GM19099 (cell line): ENCODE data around the gene MRM2.

Source experiments
- POLR2A ChIP-seq: IDR thresholded peaks from 3 replicates; pipeline ENCODE4 v1.6.1; 2011; ENCODE audit warnings: low read depth; ENCODE audit not compliant: insufficient read length; ENCODE audit errors: extremely low read depth

Gene MRM2

GRCh38 chr7:2242541-2243429 is 780 bp upstream of the MRM2 start:
- TF ChIP-seq POLR2A = peak; percentile 29

- TF ChIP-seq POLR2A = no peak
Observed at GRCh38 chr7:2239242-2239641, 2.8 kb downstream of the MRM2 start.

DNA sequence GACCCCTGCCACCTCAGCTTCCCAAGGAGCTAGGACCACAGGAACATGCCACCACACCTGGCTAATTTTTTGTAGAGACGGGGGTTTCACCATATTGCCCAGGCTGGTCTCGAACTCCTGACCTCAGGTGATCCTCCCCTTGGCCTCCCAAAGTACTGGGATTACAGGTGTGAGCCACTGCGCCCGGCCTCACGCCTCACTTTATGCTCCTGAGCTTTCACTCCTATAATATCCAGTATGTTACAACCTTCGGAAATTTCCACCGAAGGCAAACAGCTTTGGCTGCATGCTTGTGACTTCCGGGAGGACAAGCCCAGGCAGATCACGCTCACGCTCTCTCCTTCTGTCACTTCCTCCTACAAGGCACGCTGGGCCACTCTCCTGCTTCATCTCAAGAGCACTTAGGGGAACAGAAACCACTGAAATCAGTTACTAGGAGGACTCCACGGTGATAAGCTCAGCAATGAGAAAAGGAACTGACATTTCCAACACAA is 4.8 kb downstream of the MRM2 start:
- peak; percentile 18 for TF ChIP-seq POLR2A

- no peak for TF ChIP-seq POLR2A
Observed at GRCh38 chr7:2233926-2234325, 8.1 kb downstream of the MRM2 start.

GRCh38 chr7:2232766-2233520 is 9.1 kb downstream of the MRM2 start, which contains the start of gene MAD1L1:
Gene MAD1L1, minus strand, starts transcription at chr7:2232945. Its CDS starts 2,812 bp downstream, at chr7:2230133.
- peak; percentile 85 for TF ChIP-seq POLR2A

GRCh38 chr7:2231992-2232765 is 9.8 kb downstream of the MRM2 start:
- no peak for TF ChIP-seq POLR2A

DNA sequence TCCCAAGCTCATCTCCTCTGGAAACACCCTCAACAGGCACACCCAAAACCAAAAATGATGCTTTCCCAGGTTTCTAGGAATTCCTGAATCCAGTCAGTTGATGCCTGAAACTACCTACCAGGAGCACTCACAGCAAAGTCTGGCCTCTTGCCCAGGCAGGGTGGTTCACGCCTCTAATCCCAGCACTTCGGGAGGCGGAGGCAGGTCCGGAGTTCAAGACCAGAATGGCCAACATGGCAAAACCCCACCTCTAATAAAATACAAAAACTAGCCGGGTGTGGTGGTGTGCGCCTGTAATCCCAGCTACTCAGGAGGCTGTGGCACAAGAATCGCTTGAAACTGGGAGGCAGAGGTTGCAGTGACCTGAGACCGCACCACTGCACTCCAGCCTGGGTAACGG is 11.1 kb downstream of the MRM2 start:
- no peak for TF ChIP-seq POLR2A

GRCh38 chr7:2230226-2230625 is 11.8 kb downstream of the MRM2 start:
- TF ChIP-seq POLR2A = no peak

- no peak for TF ChIP-seq POLR2A
Observed at GRCh38 chr7:2229467-2229866, 12.5 kb downstream of the MRM2 start.

DNA sequence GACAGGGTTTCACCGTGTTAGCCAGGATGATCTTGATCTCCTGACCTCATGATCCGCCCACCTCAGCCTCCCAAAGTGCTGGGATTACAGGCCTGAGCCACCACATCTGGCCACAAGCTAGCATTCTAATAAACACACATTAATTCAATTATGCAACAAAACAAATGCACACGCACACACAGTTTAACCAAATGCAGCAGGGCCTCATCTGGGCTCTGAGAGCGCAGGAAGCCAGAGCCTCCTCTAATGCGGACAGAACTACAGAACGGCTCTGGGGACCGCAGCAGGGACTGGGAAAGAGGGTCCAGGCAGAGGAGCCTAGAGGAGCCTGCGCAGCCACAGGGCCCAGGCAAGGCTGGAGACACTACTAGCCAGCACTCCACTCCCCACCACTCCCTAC is 13.1 kb downstream of the MRM2 start:
- TF ChIP-seq POLR2A = no peak

DNA sequence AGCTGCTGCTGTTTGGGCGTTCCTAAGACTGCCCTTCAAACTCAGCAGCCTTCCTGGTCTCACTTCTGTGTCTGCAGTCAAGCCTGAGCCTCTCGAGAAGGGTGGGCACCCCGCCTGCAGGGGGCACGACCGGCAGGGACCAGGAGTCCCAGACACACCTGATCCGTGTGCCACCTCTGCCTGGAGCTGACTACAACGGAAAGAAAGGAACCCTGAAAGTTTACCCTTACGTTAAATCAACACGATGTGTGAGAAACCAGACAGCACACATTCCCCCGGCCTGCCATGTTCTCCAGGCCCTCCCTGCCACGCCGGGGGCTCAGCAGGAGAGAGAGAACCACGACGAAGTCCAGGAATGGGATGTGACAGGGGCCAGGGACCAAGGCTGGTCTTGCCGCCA is 14.3 kb downstream of the MRM2 start:
- no peak for TF ChIP-seq POLR2A

GRCh38 chr7:2225830-2226229 is 16.2 kb downstream of the MRM2 start:
- no peak for TF ChIP-seq POLR2A

- TF ChIP-seq POLR2A = no peak
Observed at GRCh38 chr7:2225336-2225735, 16.7 kb downstream of the MRM2 start.

- TF ChIP-seq POLR2A = no peak
Observed at GRCh38 chr7:2224934-2225333, 17.1 kb downstream of the MRM2 start.

DNA sequence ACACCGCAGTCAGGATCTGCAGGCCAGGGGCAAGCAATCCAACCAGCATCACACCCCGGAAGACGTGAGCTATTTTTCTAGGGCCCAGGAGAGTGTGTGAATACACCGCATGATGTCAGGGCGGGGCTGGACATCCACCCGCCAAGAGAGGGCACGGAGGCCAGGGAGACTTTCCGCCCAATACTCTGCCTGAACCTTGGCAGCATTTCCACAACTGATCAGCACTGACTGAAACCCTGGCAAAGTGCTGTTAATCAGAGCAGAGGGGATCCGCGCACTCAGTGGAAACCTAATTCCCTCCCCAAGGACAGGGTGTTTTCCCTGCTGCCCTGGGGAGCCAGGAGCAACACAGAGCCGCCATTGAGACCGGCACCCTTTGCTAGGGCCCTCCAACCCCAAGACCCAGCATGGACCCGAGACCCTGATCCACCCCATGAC is 17.5 kb downstream of the MRM2 start:
- no peak for TF ChIP-seq POLR2A

DNA sequence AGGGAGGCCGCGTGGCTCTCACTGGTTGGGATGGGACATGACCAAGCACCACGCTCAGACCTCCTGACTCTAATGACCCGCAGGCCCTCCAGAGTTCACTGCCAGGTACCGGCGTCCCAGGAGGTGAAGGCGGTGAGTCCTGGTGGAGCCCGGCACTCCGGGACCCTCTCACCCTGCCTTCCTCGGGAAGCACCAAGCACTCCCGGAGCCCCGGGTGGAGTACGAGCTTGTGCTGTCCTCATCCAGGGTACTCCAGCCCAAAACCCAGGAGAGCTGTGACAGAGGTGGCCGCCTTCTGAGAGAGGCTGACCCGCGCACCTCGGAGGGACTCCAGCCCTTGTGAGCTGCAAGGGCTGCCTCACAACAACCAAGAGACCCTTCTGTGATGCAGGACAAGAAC is 18.7 kb downstream of the MRM2 start:
- TF ChIP-seq POLR2A = no peak

- no peak for TF ChIP-seq POLR2A
Observed at GRCh38 chr7:2222516-2222915, 19.5 kb downstream of the MRM2 start.
